Fibroblast of gingiva (primary cell): ENCODE data around the gene LILRA5.
"Not testable (repeated sequence)": the region's sequence is repeated elsewhere in the genome, so short reads cannot be mapped to it uniquely, and the experiment has no call there.

Source experiments
- DNase-seq: peaks from one replicate; pipeline ENCODE4 v3.0.0-alpha.2; 2011; ENCODE audit warnings: low read depth

Gene LILRA5

DNA sequence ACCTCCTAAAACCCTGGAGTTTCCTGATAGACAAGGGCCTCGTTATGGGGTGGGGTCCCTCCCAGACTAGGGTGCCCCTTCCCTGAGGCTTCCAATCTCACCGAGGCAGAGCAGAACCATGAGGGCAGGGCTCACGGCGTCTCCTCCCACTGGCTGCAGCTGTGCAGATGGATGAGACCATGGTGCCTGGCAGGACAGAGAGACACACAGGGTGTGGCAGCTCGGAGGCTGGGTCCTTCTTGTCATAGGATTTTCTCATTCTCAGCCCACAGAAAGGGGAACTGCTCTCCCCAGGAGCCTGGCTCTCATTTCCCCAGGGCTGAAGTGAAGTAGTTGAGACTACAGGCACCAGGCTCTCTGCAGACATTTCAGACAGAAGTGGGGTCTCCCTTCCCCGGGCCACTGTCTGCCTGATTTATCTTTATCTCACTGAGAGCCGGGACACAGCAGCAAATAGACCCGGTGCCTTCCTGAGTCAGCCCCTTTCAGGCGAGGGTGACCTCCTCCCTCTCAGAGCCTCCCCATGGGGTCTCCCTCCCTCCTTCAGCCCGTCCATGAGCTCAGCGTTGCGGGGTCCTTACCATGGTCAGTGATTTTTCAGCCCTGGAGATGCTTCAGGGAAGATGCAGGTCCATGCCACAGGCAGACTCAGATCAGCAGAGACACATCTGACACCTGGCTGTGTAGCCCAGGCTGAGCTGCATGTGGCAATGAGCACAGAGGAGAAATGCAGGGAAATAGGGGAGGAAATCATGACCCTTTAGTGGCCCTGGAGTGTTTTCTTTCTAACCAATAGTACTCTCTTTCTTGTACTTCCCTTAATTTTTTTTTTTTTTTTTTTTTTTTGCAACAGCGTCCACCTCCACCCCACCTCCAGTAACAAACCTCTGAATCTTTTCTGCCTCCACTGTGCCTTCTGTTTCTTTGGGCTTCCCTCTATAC lies at the start of gene LILRA5:
LILRA5 (minus strand) TSS at position 731 of the 942 bp plus-strand sequence; CDS start at position 584, 147 bp downstream.
- no peak for DNase-seq

DNA sequence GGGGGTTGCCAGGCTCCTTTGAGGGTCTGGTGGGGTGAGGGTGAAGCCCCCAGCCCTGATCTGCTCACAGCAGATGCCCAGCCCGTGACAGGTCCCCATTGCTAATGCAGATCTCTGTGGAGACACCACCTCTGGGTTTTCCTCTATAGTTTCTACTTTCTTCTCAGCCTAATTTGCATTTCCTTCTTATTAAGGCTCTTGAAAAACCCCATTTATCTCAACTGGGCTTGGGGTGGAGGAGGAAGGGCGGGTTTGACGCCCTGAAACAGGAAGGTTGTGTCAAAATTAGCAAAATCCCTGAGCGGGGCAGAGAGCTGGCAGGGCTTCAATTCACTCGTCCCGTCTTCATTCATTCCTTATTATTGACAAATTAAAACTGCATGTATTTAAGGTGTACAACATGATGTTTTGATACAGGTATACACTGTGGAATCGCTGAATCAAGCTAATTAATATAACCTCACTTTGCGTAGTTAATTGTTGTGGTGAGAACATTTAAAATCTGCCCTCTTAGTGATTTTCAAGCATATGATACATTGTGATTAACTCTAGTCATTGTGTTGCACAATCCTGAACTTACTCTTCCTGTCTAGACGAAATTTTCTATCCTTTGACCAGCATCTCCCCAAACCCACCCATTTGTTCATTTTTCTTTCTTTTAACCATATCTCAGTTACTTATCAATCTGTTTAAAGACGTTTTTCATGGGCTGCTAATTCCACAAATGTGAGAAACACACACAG lies 48.9 kb upstream of the LILRA5 start:
- DNase-seq = not testable (repeated sequence)

DNA sequence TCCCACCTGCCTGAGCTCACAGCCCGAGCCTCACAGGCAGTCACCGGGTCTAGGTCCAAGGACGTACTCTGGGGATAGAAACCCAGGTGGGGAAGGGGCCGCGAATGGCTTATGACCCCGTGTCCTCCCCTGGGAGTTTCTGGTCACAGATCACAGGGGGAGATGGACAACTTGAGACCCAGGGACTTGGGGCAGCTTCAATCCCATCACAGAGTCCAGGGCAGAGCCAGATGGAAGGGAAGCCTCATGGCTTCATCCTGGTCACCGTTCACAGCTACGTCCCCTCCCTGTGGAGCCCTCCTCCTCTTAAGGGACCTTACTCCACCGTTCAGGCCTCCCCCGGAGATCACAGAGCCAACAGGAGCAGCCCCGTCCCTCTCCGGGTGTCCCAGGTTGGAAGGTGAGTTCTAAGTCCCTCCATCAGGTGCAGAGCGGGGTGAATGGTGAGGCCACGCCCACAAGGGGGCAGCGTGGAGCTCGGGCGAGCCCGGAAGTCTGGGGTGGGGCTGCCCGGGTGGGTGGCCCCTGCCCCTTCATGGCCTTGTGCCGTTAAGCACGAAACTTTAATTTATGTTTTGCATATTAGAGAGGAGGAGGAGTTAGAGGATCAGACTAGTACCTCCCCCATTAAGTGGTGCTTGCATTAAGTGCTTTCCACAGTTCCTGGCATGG lies 46.3 kb upstream of the LILRA5 start:
- DNase-seq = not testable (repeated sequence)

DNA sequence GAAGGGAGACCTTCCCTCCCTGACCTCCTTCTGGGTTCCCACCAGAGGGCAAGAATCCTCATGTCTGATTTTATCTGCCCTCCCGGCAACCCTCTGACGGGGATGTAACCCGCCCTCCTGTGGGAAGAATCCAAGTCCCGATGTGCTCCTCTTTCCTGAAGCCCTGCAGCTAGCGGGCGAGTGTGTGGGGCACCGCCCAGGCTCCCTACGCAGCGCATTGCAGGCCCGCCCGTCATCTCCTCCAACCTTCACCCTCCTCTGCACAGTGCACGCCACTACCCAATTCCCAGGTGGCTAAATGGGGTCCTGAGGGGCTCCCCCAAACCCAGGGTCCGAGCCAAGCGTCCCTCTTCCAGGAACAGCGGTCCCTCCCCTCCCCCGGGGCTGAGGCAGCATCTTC lies 44.4 kb upstream of the LILRA5 start:
- DNase-seq = no peak

DNA sequence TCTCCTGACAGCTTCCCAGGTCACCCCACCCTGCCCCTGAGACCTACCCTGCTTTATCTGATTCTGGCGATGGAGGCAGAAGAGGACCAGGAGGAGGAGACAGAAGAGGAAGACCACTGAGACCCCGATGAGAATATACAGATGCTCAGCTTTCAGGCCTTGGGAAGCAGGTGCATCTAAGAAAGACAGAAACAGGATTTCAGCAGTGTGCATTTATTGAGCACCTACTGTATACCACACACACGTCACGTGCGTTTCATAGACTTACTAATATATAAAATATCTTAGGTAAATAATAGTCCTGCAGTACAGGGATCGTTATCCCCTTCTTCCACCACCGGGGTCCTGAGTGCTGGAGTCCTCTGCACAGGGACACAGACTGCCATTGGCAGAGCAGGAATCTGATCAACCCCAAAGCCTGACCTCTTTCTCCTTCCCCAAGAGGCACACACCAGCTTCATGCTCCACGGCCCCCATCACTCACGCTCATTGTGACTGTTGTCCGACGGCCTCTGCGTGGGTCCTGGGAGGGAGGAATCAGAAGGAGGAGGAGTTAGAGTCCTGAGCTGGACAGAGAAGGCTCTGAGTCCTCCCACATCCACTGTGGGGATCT lies 43.6 kb upstream of the LILRA5 start:
- DNase-seq = no peak

DNA sequence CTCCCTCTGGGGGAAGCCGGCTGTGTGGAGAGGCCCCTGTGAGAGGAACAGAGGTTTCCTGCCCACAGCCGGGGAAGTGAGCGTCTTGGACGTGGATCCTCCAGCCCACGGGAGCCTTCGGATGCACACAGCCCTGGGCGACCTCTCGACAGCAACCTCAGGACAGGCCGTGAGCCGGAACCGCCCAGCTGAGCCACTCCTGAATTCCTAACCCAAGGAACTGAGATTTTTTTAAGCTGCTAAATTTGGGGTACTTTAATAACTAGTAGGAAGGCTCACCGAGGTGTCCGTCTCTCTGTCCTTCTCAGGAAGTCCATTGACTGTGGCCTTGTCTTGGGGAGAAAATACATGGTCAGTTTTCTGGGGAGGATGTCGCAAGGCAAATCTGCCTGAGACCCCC lies 42.7 kb upstream of the LILRA5 start:
- DNase-seq = no peak

DNA sequence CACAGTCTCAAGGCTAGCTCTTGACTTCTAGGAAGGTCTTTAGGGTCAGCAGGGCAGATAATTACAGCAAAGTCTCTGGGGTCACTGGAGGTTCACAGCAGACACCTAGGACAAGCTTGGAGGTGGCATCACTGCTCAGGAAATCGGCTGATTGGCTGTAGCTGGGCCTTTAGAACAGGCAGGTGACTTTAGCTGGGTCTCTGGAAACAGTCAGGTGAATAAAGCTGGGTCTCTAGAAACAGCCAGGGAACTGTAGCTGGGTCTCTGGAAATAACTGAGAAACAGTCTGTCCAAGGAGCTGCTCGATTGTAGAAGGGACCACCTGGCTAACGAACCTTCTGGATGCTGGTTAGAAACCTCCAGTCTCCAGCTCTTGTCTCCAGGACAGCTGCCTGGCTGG lies 41.8 kb upstream of the LILRA5 start:
- no peak for DNase-seq

DNA sequence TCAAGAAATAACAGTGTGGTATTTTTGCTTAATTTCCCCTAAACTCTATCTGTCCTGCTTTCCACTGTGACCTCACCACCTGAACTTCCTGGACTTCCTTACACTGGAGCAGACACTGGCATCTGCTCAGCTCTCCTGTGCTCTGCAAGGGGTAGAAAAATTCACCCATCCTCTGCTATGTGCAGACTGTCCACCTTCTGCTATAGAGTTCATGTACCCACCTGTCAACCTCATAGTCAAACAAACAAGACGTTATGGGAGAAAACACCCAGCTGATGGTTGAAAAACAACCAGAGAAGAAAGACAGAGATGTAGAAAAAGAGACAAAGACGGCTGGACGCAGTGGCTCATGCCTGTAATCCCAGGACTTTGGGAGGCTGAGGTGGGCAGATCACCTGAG lies 39.6 kb upstream of the LILRA5 start:
- DNase-seq = no peak

DNA sequence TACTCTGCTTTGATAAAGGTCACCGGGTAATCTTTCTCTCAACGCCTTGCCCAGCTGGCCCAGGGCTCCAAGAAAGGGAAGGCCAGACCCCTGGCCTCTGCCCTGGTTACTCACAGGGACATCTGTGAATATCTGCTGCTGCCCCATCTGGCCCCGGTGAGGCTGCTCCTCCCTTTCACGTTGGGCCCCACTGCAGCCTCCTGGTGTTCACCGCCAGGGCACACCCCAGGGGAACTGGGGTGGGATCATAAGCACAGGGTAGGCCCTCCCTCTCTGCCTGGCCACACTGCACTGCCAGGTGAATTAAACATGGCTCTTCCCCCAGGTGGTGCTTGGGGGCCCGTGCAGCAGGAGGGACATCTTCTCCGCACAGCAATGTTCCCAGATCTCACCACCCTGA lies 39.1 kb upstream of the LILRA5 start:
- no peak for DNase-seq

DNA sequence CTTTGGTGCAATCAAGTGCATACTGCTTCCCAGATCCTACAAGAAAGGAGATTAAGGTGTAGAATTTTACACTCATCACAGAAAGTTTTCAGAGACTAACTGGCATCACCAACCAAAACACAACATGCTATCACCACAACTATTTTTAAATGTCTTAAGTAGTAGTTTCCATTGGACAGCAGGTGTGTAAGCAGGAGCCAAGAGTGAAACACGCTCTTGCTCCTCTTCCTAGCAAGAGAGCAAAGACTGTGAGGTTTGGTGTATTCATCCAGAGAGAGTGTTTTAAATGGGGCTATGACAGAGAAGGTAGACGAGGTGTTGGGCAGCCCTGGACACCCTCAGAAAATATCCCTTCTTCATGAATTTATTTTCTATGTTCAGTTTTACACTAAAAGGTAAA lies 38.5 kb upstream of the LILRA5 start:
- no peak for DNase-seq

DNA sequence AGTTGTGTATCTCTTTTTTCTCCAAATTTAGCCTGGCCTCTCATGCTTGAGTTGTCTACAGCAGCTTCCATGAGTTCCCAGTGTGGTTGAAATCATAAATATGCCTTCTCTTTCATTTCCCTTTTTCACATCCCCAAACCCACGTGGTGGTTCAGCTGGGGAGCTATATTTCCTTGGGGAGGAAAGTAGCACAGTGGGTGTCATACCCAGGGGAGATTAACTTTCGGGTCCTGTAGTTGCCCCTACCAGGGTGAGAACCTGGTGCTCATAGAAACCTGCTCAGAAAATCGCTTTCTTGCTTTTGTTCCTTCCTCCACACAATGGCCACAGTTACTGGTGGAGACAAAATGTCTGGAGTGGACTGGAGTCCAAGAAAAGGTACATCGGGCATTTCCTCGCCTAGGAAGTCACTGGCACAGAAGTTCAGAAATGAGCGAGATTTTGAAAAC lies 33.0 kb upstream of the LILRA5 start:
- no peak for DNase-seq

DNA sequence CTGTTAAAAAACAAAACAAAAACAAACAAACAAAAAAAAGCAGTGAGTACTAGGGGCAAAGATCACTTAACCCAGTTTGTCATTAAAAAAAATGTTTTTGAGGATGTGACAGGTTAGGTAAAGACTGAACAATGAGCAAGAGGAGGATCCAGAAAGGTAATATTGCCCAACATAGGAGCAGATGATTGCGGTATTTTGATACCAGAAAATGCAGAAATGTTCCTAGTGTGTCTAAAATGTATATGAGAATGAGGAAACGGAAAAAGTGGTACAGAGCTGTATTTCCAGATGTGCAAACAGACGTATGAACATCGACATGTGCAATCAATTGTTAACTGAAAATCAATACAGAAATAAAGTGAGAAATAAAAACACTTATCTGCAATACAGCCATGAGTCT lies 30.9 kb upstream of the LILRA5 start:
- no peak for DNase-seq

DNA sequence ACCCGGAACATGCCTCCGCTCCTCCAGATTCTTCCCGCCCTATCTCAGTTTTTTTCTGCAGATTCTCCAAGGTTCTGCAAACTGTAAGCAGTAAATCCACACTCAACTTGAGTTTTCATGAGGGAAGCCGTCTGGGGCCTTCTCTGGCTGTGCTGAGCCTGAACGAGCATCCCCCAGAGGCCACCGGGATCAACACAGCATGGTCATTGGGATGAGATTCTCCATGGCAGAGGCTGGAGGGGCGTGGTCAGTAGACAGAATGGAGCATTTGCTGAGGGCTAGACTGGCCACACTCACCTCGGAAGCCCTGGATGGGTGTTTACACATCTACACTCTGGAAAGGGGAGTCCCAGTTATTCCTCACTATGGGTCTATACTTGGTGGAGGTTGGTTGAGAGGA lies 28.3 kb upstream of the LILRA5 start:
- DNase-seq = no peak

DNA sequence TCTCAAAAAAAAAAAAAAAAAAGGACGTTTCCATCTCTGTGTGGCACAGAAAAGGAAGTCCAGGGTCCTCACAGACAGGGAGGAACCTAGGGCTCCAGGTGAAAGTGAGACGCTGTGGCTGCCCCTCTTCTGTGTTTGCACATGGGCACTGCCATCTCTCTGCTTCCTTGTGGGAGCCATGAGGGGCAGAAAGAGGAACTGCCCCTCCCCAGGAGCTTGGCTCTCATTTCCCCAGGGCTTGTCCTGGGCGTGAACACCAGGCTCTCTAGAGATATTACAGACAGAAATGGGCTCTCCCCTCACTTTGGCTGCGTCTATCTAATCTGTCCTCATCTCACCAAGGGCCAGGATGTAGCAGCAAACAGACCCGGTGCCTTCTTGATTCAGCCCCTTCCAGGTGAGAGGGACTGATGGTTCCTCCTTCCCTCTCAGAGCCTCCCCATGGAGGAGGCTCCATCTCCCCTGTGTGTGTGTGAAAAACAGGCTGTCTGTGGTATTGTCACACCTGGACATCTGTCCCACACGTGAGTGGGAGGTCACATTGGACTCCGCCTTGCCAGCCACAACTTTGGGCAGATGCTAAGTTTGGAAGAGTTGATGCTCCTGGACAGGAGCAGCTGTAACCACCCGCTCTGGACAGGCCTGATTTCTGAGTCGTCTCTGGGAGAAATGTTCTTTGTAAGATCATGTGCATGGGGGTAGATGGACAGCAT lies 26.8 kb upstream of the LILRA5 start:
- DNase-seq = no peak

DNA sequence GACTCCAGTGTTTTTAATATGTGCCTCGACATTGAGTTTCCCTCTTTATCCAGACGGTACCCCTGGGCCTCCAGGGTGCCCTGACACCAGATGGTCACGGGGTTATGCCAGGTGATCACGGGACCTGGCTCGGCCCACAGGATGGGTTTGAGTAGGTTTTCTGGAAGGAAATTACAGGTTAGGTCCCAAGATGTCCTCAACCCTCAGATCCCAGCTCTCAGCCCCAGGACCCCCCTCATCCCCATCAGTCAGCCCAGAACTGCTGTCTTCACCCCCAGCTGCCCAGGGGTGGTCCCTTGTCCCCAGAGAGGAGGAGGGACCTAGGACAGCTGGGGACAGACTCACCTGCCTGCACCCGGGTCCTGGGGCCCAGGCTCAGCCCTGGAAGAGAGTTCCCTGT lies 25.6 kb upstream of the LILRA5 start:
- no peak for DNase-seq

DNA sequence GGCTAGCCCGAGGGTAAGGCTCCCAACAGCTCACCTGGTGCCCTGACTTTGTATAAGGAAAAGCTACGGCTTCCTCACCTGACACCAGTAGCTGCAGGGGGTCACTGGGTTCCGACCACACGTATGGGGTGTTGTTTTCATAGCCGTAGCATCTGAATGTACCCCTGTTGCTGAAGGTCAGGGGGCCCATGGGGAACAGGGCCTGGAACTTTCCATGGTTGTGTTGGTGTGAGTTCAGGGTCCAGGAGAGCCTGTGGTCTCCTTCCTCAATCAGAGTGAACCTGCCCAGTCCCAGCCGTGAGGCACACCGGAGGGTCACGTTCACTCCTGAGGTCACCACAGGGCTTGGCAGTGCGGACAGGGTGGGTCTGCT lies 24.9 kb upstream of the LILRA5 start:
- no peak for DNase-seq

DNA sequence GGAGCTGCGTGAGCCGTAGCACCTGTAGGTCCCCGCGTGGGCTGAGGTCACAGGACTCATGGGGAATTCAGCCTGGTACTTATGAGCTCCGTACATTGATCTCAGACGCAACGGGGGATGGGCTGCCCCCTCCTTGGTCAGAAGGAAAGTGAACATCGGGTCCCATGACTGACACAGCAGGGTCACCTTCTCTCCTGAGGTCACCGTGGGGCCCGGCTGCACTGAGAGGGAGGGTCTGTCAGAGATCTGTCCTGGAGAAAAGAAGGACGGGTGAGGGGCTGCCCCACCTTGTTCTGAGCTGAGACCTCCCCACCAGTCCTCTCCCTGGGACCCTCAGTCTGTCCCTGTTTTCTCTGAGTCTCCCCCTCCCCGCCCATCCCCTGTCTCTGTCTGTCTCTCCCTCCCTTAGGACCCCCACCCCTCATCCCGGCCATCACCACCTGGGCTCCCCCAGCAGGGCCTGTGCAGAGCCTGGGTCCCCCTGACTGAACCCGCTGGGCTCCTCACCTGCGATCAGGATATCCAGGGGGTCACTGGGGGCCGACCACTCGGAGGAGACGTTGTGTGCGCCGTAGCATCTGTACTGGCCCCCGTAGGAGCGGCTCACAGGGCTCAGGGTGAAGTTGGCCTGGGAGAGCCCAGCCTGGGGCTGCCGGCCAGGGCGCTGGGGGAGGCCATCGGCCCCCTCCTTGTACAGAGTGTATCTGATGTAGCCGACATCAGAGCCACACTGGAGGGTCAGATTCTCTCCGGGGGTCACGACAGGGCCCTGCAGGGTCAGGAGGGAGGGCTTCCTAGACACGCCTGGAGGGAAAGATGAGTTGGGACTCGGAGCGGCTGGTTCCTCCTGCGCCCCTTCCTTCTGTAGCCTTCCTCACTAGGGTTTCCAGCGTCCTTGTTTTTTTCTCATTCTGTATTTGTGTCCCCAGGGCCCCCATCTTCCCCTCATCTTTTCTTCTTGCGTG lies 24.2 kb upstream of the LILRA5 start:
- DNase-seq = no peak

DNA sequence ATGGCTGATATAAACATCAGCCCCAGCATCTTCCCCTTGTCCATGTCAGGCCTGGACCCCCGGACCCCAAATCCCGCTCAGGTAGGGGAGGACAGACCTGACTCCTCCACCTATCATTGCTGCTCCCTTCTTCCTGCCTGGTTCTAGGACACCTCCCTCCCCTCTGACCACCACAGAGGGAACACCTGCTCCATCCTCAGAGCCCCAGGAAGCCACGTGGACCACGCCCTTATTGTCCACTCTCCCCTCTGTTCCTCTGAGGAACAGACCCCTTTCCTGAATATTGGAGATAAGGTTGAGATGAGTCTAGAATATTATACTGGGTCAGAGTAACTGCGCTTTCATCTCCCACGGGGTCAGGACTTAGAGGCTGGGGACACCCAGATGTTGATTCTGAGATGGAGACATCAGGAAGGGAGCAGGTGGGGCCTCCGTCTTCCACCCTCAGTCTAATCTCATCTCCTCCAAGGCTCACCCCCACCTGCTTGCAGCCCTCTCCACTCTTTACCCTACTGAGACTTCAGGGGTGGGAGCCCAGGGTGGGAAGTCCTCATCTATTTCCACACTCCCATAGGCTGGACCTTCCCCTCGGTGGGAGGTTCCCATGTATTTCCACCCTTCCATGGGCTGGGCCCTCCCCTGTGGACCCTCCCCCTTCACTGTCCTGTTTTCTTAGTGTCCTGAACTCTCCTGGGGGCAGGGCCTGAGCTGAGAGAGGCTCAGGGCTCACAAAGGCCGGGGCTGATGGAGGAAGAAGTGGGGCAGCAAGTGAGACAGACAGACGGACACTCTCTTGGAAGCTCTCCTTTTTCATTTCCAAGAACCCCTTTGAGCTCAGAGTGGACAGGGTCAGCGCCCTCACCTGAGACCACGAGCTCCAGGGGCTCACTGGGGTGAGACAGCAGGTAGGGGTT lies 23.3 kb upstream of the LILRA5 start:
- DNase-seq = no peak

DNA sequence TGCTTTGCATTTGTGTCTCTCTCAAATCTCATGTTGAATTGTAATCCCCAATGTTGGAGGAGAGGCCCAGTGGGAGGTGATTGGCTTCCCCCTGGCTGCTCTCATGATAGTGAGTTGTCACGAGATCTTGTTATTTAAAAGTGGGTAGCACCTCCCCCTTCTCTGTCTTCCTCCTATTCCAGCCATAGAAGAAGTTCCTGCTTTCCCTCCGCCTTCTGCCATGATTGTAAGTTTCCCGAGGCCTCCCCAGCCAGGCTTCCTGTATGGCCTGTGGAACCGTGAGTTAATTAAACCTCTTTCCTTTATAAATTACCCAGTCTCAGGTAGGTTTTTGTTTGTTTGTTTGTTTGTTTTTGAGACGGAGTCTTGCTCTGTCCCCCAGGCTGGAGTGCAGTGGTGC lies 22.2 kb upstream of the LILRA5 start:
- DNase-seq = no peak
